HAP-1 (cell line): ENCODE results near the gene MBD6.
"Not testable (repeated sequence)": the region's sequence is repeated elsewhere in the genome, so short reads cannot be mapped to it uniquely, and the experiment has no call there.

Experiments
- DNase-seq, 2 experiments: peaks; one replicate each; pipeline ENCODE4 v3.0.0-alpha.2; 2016 to 2020; ENCODE audit warnings: low spot score in 2 of 2
- H3K27me3 ChIP-seq: fragments of 250-450 bp; sonication (Bioruptor Pico); 2 replicates; pipeline ENCODE4 v1.5.1; 2020; ENCODE audit warnings: low read depth, mild to moderate bottlenecking, moderate library complexity
- H3K36me3 ChIP-seq: fragments of 250-450 bp; sonication (Bioruptor Pico); replicated peaks from 2 replicates; pipeline ENCODE4 v1.5.1; 2020; ENCODE audit warnings: mild to moderate bottlenecking
- H3K4me1 ChIP-seq: fragments of 250-450 bp; sonication (Bioruptor Pico); 2 replicates; pipeline ENCODE4 v1.5.1; 2020; ENCODE audit warnings: mild to moderate bottlenecking
- H3K4me3 ChIP-seq: fragments of 250-450 bp; sonication (Bioruptor Pico); 2 replicates; pipeline ENCODE4 v1.5.1; 2020; ENCODE audit warnings: mild to moderate bottlenecking, moderate library complexity
- H3K9me3 ChIP-seq: fragments of 250-450 bp; sonication (Bioruptor Pico); 2 replicates; pipeline ENCODE4 v1.5.1; 2020; ENCODE audit warnings: mild to moderate bottlenecking, moderate library complexity
- in situ Hi-C: fragments of 300-500 bp; cut with MboI; formaldehyde crosslinking; loops from 3 replicates; pipeline ENCODE4 v1.14.3; 2020; ENCODE audit warnings: low sequenced_read_pairs, inconsistent platforms, mixed read lengths

MBD6 gene

DNA sequence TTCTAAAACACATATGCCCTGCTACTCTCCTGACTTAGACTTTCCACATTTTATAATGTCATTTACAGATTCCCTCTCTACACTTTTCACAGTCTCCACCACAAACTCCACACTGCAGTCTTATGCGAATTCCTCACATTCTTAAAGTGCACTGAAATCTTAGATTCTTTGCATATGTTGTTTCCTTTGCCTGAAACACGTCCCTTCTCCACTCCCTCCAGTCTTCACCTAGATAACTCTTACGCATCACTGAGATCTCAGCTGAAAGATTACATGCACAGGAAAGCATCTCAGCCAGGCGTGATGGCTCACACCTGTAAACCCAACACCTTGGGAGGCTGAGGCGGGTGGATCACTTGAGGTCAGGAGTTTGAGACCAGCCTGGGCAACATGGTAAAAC lies 39.2 kb upstream of the MBD6 start:
- H3K36me3 ChIP-seq = 0 out of 2 replicates have a peak, but pooled peaks cover 2% of the 10 kb centered on the region
- no peak for DNase-seq
- no peaks in the 10 kb centered on the region for H3K9me3 ChIP-seq
- in situ Hi-C loops = no loop called here
- H3K4me1 ChIP-seq = no peaks in the 10 kb centered on the region
- H3K4me3 ChIP-seq = no peak overlapping the region
- peaks cover 26% of the 10 kb centered on the region for H3K27me3 ChIP-seq

DNA sequence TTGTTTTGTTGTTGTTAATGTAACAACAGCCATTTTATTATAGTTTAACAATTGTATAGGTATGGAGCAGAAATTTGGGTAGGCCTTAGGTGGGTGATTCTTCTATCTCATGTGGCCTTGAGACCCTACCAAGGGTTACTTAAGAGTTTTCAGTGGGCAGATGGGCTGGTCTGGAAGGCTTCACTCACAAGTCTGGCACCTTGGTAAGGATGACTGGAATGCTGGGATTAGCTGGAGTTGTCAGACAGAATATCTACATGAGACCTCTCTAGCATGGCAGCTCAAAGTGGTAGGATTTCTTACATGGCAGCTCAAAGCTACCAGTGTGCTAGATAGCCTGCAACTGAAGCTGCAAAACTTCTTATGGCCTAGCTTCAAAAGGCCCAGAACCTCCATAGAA lies 36.9 kb upstream of the MBD6 start:
- peaks cover 19% of the 10 kb centered on the region for H3K36me3 ChIP-seq
- DNase-seq = no peak
- no peaks in the 10 kb centered on the region for H3K4me1 ChIP-seq
- in situ Hi-C loops = no loop called here
- H3K27me3 ChIP-seq = peaks cover 8% of the 10 kb centered on the region
- no peaks in the 10 kb centered on the region for H3K9me3 ChIP-seq
- no peak overlapping the region for H3K4me3 ChIP-seq

DNA sequence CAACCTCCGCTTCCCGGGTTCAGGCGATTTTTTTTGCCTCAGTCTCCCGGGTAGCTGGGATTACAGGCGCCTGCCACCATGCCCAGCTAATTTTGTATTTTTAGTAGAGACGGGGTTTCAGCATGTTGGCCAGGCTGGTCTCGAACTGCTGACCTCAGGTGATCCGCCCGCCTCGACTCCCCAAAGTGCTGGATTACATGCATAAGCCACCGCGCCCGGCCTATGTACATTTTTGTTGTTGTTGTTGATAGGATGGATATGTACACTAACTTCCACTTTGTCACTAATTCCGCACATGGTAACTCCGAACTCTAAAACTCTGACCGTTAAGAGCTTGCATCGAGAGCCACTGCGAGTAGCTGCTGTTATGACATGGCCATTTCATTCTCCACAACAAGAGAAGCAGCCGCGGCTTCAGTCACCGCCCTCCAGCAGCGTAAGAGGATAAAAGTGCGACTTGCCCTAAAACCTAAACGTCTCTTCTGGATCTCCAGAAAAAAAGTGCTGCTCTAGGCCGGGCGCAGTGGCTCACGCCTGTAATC lies 35.5 kb upstream of the MBD6 start:
- no peaks in the 10 kb centered on the region for H3K27me3 ChIP-seq
- in situ Hi-C loops = no loop called here
- peaks cover 33% of the 10 kb centered on the region for H3K36me3 ChIP-seq
- H3K4me1 ChIP-seq = no peaks in the 10 kb centered on the region
- H3K4me3 ChIP-seq = peak overlapping the region; percentile 92
- no peaks in the 10 kb centered on the region for H3K9me3 ChIP-seq
- DNase-seq = no peak

DNA sequence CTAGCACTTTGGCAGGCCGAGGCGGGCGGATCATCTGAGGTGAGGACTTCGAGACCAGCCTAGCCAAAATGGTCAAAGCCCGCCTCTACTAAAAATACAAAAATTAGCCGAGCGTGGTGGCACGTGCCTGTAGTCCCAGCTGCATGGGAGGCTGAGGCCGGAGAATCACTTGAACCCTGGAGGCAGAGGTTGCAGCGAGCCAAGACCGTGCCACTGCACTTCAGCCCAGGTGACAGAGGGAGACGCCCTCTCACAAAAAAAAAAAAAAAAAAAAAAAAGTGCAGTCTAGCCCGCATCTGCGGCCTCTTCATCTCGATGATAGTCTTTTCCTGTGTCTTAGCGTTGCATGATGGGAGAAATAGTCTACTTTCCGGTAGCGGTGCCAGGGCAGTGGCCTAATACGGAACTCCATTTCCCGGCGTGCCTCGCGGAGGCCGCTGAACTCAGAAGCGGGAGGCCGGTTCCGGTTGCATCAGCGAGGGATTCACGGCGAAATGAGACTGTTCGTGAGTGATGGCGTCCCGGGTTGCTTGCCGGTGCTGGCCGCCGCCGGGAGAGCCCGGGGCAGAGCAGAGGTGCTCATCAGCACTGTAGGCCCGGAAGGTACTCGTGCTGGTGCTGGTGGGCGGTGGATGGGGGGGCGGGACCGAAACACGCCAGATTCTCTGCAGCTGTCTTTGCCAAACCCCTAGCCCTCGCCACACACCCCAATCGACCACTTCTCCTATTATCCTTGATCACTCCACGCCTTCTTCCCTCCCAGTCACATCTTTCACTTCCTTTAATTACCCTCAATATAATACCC lies 34.8 kb upstream of the MBD6 start, which contains the start of gene MARS1:
TSS of gene MARS1 (plus strand) at position 472 of the 805 bp plus-strand sequence. CDS start at position 495, 23 bp downstream.
- Histone ChIP-seq H3K4me3 (peak within 1 kb of the TSS; percentile 92), H3K9me3 (no peaks in the 10 kb centered on the region), H3K4me1 (no peaks in the 10 kb centered on the region), H3K27me3 (no peaks in the 10 kb centered on the region), H3K36me3 (peaks cover 39% of the 10 kb centered on the region)
- DNase-seq = peak; percentile 94 to 97
- in situ Hi-C loops = no loop called here

DNA sequence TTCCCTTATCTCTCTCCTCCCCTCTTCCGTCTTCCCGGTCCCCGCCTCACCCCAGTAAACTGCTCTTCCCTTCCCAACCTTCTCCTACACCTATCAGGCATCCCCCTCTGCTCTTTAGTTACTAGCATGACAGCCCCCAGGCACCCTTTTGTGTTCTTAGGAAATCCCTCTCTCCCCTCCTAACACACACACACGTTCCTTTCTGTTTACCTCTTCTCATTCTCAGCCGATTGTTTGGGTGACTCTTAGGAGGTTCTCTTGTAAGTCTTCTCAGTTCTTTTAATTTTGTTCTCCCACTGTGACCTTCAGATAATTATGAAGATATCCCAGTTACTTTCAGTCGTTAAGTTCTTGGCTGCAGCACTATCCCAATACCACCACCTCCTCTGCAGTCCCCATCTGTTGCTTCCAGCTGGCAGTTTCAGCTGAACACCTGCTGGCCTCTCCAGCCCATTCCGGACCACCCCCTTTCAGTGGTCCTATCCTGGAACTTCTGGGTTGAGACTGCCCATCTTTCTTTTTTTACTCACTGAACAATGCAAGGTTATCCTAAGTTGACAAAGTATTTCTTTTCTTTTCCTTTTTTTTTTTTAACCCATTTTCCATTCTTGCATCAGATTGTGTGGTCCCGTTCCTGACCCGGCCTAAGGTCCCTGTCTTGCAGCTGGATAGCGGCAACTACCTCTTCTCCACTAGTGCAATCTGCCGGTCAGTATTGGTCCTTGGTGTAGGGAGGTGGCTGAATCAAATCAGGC lies 34.0 kb upstream of the MBD6 start:
- DNase-seq = no peak
- H3K36me3 ChIP-seq = peaks cover 42% of the 10 kb centered on the region
- in situ Hi-C loops = no loop called here
- no peaks in the 10 kb centered on the region for H3K4me1 ChIP-seq
- H3K4me3 ChIP-seq = peak overlapping the region; percentile 92
- H3K9me3 ChIP-seq = no peaks in the 10 kb centered on the region
- H3K27me3 ChIP-seq = no peaks in the 10 kb centered on the region

DNA sequence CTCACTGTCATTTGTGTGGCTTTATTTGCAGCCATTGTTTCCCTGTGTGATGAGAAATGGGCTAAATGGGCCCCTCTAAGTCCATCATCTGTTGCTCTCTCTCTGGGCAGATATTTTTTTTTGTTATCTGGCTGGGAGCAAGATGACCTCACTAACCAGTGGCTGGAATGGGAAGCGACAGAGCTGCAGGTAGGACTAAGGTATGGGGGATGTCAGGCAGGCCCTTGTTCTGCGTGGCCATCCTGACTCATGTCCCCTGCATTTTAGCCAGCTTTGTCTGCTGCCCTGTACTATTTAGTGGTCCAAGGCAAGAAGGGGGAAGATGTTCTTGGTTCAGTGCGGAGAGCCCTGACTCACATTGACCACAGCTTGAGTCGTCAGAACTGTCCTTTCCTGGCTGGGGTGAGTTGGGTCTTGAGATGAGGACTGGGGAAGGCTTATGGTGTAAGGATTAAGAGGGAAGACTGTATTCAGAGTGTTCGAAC lies 33.4 kb upstream of the MBD6 start:
- no peaks in the 10 kb centered on the region for H3K9me3 ChIP-seq
- no peak for DNase-seq
- H3K4me1 ChIP-seq = no peaks in the 10 kb centered on the region
- H3K36me3 ChIP-seq = peaks cover 46% of the 10 kb centered on the region
- in situ Hi-C loops = no loop called here
- H3K4me3 ChIP-seq = peak overlapping the region; percentile 92
- H3K27me3 ChIP-seq = no peaks in the 10 kb centered on the region

DNA sequence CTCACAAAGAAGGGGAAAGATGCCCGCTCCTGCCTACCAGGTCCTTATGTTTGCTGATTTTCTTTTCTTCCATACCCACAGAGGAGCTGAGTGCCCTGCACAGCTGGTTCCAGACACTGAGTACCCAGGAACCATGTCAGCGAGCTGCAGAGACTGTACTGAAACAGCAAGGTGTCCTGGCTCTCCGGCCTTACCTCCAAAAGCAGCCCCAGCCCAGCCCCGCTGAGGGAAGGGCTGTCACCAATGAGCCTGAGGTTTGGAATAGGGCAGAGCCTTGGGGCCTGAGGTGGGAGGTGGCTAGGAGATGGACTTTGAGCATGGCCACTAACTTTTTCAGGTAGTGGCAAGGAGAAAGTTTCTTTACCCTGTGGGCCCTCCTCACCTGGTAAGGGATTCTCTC lies 32.5 kb upstream of the MBD6 start:
- Histone ChIP-seq H3K4me1 (no peaks in the 10 kb centered on the region), H3K36me3 (peaks cover 51% of the 10 kb centered on the region), H3K4me3 (no peak overlapping the region), H3K9me3 (no peaks in the 10 kb centered on the region), H3K27me3 (no peaks in the 10 kb centered on the region)
- DNase-seq = no peak
- in situ Hi-C loops = no loop called here

DNA sequence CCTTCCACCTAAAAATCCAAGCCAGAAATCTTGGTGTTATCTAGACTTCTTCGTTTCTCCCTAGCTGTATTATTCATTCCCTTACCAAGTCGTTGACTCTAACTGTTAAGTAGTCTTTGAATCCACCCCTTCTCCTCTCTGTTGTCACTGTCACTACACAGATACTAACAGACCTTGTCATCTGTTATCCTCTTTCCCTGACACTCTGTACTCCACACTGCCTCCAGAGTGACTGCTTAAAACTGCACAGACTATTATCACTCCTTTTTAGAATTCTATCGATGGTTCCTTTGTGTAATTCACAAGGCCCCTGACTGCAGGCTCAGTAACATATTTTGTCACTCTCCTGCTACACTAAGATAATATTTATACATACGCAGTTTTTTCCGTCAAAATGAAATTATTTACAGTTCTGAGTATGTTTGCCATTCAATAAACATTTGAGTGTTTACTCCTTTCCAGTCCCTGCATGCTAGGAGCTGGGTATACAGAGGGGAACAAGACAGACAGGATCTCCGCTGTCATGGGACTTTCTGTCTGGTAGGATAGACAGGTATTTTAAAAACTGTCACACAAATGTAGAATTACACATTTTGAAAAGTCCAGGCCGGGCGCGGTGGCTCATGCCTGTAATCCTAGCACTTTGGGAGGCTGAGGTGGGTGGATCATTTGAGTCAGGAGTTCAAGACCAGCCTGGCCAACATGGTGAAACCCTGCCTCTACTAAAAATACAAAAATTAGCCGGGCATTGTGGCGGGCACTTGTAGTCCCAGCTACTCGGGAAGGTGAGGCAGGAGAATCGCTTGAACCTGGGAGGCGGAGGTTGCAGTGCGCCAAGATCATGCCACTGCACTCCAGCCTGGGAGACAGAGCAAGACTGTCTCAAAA lies 31.0 kb upstream of the MBD6 start:
- no peaks in the 10 kb centered on the region for H3K4me1 ChIP-seq
- no peak overlapping the region for H3K4me3 ChIP-seq
- no peaks in the 10 kb centered on the region for H3K27me3 ChIP-seq
- in situ Hi-C loops = no loop called here
- H3K9me3 ChIP-seq = no peaks in the 10 kb centered on the region
- DNase-seq = peak in 1 of 2 experiments; percentile 28
- peaks cover 62% of the 10 kb centered on the region for H3K36me3 ChIP-seq

DNA sequence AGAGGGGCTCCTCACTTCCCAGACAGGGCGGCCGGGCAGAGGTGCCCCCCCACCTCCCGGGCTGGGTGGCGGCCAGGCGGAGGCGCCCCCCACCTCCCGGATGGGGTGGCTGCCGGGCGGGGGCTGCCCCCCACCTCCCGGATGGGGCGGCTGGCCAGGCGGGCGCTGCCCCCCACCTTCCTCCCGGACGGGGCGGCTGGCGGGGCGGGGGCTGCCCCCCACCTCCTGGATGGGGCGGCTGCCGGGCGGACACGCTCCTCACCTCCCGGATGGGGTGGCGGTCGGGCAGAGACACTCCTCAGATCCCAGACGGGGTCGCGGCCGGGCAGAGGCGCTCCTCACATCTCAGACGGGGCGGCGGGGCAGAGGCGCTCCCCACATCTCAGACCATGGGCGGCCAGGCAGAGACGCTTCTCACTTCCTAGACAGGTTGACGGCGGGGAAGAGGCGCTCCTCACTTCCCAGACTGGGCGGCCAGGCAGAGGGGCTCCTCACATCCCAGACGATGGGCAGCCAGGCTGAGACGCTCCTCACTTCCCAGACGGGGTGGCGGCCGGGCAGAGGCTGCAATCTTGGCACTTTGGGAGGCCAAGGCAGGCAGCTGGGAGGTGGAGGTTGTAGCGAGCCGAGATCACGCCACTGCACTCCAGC lies 27.4 kb upstream of the MBD6 start:
- H3K9me3 ChIP-seq, in situ Hi-C loops, H3K4me3 ChIP-seq, H3K4me1 ChIP-seq, H3K27me3 ChIP-seq, DNase-seq: not testable (repeated sequence)
- peaks cover 81% of the 10 kb centered on the region for H3K36me3 ChIP-seq

DNA sequence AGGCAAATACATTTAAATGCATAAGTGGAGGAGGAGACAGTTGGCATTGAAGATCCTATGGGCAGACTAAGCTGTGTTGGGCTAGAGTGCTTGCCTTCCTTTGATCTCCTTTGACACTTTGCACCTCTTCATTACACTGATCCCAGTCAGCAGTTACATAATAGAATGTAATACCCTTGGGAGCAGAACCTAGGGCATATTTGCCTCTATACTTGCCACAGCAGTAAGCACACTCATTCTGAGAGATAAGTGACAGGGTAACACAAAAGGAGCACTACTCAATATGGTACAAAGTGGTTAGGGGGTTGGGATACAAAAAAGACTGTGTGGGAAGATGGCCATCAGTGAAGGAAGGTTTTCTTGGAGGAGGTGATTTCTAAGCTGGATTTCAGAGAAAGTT lies 25.8 kb upstream of the MBD6 start:
- Histone ChIP-seq H3K4me3 (no peak overlapping the region), H3K36me3 (peaks cover 83% of the 10 kb centered on the region), H3K9me3 (no peaks in the 10 kb centered on the region), H3K27me3 (no peaks in the 10 kb centered on the region), H3K4me1 (no peaks in the 10 kb centered on the region)
- in situ Hi-C loops = no loop called here
- peak in 1 of 2 experiments; percentile 2 for DNase-seq

DNA sequence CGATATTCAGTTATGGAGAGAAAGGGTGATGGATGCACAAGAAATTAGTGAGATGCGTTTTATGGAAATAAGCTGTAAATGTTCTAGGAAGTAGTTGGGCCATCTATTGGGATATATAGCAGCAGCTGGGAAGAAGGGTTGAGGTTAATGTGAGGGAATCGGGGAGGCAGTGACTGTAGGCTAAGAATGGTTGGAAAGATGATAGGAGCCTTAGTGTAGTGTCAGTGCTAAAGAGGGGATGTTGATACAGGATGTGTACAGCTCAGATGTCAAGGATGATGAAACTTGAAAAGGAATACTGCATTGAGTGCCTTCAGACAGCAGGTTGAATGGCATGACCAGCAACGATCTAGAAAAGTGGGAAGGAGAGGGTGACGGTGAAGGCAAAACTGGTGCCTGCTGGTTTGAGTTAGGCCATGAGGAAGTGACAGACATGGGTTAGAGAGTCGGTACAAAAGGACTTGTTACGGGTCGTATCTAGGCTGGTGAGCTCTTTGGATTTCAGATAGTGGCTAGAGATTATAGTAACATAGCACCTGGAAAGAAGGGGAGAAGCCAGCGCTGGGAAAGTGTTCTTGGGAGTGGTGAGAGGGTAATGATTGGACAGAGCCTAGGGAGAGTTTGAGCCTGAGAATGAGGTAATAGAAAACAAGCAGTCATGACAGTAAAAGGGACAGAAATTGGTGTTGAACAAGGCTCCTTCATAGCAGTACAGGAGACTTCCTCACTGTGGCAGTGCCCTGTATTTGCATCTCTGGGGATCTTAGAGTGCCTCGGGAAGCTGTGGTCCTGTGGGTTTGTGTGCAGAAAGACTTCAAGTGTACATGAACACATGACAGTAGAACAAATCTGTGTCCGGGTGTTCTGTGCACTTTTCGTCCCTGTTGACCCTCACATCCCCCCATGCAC lies 25.1 kb upstream of the MBD6 start:
- Histone ChIP-seq H3K4me1 (no peaks in the 10 kb centered on the region), H3K4me3 (no peak overlapping the region), H3K27me3 (no peaks in the 10 kb centered on the region), H3K9me3 (no peaks in the 10 kb centered on the region), H3K36me3 (peaks cover 83% of the 10 kb centered on the region)
- DNase-seq = no peak
- in situ Hi-C loops = no loop called here

DNA sequence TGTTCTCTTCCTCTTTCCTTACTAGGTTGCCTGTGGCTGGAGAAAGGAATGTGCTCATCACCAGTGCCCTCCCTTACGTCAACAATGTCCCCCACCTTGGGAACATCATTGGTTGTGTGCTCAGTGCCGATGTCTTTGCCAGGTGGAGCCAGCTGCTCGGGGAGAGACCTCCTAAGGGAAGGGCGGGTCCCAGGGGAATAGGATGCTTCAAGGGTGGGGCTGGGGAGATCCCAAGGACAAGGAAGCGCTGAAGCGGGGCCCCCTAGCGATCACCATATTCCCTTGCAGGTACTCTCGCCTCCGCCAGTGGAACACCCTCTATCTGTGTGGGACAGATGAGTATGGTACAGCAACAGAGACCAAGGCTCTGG lies 24.5 kb upstream of the MBD6 start:
- peak in 1 of 2 experiments; percentile 1 for DNase-seq
- Histone ChIP-seq H3K36me3 (peaks cover 83% of the 10 kb centered on the region), H3K9me3 (no peaks in the 10 kb centered on the region), H3K4me3 (no peak overlapping the region), H3K27me3 (no peaks in the 10 kb centered on the region), H3K4me1 (no peaks in the 10 kb centered on the region)
- in situ Hi-C loops = no loop called here
